BJ (cell line): ENCODE data around the gene MTHFD1L. TPM values are rescaled to one million over a fixed set of nuclear protein-coding genes. Genes with fewer than 3 reads are reported as not detected.
A peak's percentile ranks its signal among the peaks of the same experiment; 100 is the strongest.
"Not testable (repeated sequence)": the region's sequence is repeated elsewhere in the genome, so short reads cannot be mapped to it uniquely, and the experiment has no call there.

Source experiments
- CTCF ChIA-PET: fragments of 350-600 bp; formaldehyde crosslinking; extraction: SDS; loops from one replicate; lab custom pipeline; 2021; ENCODE audit warnings: antibody characterized with exemption, inconsistent platforms; lab: Yijun Ruan, JAX
- POLR2A ChIA-PET: fragments of 300-600 bp; sonication (Branson Sonifier 250); formaldehyde crosslinking; extraction: SDS; loops from one replicate; lab custom pipeline; 2021; ENCODE audit warnings: antibody characterized with exemption; lab: Charles Lee
- DNase-seq: peaks from one replicate; pipeline ENCODE4 v3.0.0-alpha.2; 2011; ENCODE audit warnings: low read depth
- H3K27me3 ChIP-seq: 2 replicates; pipeline ENCODE4 v1.6.0; 2011; ENCODE audit warnings: low read length; ENCODE audit not compliant: control insufficient read depth, insufficient read depth
- H3K36me3 ChIP-seq: 2 replicates; pipeline ENCODE4 v1.5.1; 2011; ENCODE audit warnings: low read length; ENCODE audit not compliant: control insufficient read depth, insufficient read depth
- H3K4me3 ChIP-seq: 2 replicates; pipeline ENCODE4 v1.5.1; 2011; ENCODE audit warnings: low read depth, mild to moderate bottlenecking, control low read depth, low read length
- polyA plus RNA-seq: library from polyadenylated mRNA; depleted of rRNA; stranded (reverse); fragments of >200 nt; gene quantifications from 2 replicates; pipeline ENCODE4 v1.2.3, GENCODE V29; 2011
- TF ChIP-seq, protein P1 (sequence below): IDR thresholded peaks from 2 replicates; pipeline ENCODE4 v1.5.1; 2011; ENCODE audit warnings: low read depth, mild to moderate bottlenecking, control low read depth, inconsistent platforms, low read length, moderate library complexity; ENCODE audit not compliant: insufficient read depth

Gene MTHFD1L
- polyA plus RNA-seq, 1 experiment: 58.9 TPM

- H3K36me3 ChIP-seq: peaks cover 10% of the 10 kb centered on the region
- no peaks in the 10 kb centered on the region for H3K27me3 ChIP-seq
- H3K4me3 ChIP-seq: no peak overlapping the region
- POLR2A ChIA-PET: no interaction called here
- DNase-seq: no peak
- TF ChIP-seq, protein P1, sequence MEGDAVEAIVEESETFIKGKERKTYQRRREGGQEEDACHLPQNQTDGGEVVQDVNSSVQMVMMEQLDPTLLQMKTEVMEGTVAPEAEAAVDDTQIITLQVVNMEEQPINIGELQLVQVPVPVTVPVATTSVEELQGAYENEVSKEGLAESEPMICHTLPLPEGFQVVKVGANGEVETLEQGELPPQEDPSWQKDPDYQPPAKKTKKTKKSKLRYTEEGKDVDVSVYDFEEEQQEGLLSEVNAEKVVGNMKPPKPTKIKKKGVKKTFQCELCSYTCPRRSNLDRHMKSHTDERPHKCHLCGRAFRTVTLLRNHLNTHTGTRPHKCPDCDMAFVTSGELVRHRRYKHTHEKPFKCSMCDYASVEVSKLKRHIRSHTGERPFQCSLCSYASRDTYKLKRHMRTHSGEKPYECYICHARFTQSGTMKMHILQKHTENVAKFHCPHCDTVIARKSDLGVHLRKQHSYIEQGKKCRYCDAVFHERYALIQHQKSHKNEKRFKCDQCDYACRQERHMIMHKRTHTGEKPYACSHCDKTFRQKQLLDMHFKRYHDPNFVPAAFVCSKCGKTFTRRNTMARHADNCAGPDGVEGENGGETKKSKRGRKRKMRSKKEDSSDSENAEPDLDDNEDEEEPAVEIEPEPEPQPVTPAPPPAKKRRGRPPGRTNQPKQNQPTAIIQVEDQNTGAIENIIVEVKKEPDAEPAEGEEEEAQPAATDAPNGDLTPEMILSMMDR: no peak
- CTCF ChIA-PET: interaction anchor here (0.8 to 1.0 kb wide), 2 partner anchors 9 to 294 kb away, joined by 3 read pairs; no protein-coding TSS in a partner anchor
These were observed 164.5 kb downstream of the MTHFD1L start for GRCh38 chr6:151029970-151030369.

GRCh38 chr6:151032034-151032433 is 166.5 kb downstream of the MTHFD1L start:
- Histone ChIP-seq H3K36me3 (peaks cover 9% of the 10 kb centered on the region), H3K4me3 (no peak overlapping the region), H3K27me3 (no peaks in the 10 kb centered on the region)
- ChIA-PET CTCF (interaction anchor here (0.6 to 1.2 kb wide), 2 partner anchors 18 to 163 kb away, joined by 3 to 5 read pairs; no protein-coding TSS in a partner anchor), POLR2A (no interaction called here)
- no peak for DNase-seq
- TF ChIP-seq, protein P1: no peak

DNA sequence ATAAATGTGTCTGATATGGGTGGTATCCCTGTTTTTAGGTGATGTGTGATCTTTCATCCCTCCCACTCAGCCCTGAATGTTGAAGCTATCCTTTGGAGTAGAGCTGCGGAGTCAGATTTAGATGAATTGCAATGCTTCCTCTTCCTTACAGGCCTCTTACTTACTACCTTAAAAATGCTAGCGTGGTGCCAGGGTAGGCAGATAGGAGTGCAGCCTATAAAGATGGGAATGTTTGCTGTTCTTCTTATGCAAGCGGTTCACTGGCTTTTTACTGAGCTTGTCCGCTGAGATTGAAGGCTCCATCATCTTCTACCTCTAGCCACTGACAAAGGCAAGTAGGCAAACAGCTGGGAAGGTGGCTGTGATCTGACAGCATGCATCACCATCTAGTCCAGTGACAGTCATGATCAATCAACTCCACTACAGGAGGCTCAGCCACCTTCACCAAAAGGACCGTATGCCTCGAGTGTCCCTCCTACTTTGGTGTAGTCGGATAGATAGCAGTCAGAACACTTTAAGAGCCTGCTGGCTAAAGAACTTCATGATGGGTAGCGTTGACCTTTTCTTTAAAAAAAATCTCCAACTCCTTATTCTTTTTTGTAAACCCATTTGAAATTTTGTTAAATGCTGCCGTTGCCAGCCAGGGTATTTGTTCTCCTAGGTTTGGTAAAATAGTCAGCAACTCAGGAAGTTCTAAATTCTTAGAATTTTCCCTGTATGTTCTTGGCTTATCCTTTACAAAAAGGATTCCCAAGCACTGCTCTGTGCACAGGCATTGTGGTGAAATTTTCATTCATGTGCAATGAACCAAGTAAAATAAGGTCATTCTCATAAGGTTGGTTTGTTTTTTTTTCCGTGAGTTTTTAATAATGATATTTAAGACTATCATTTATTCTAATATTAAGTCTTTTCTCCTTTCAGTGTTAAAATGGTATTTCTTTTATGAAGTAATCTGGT is 169.6 kb downstream of the MTHFD1L start:
- TF ChIP-seq, protein P1: no peak
- Histone ChIP-seq H3K27me3 (no peaks in the 10 kb centered on the region), H3K36me3 (peaks cover 16% of the 10 kb centered on the region), H3K4me3 (no peak overlapping the region)
- no peak for DNase-seq
- ChIA-PET POLR2A (no interaction called here), CTCF (interaction anchor here (1.5 kb wide), 1 partner anchor 20 kb away, joined by 4 read pairs; no protein-coding TSS in a partner anchor)

- peak; percentile 84 for DNase-seq
- CTCF ChIA-PET: interaction anchor here (1.0 kb wide), 1 partner anchor 144 kb away, joined by 4 read pairs; no protein-coding TSS in a partner anchor
- POLR2A ChIA-PET, H3K27me3 ChIP-seq, H3K4me3 ChIP-seq: not testable (repeated sequence)
- H3K36me3 ChIP-seq: peaks cover 12% of the 10 kb centered on the region
These were observed 170.8 kb downstream of the MTHFD1L start for GRCh38 chr6:151036211-151036721.

GRCh38 chr6:151036869-151037680 is 171.6 kb downstream of the MTHFD1L start:
- TF ChIP-seq, protein P1: no peak
- CTCF ChIA-PET: interaction anchor here (1.0 to 1.4 kb wide), 4 partner anchors 23 to 287 kb away, joined by 3 to 4 read pairs (median 3); no protein-coding TSS in a partner anchor
- peaks cover 12% of the 10 kb centered on the region for H3K36me3 ChIP-seq
- POLR2A ChIA-PET: no interaction called here
- H3K4me3 ChIP-seq: no peak overlapping the region
- no peaks in the 10 kb centered on the region for H3K27me3 ChIP-seq
- DNase-seq: no peak
